G401 (cell line): ENCODE measurements around the gene ATP6AP1. TPM values are rescaled to one million over a fixed set of nuclear protein-coding genes. Genes with fewer than 3 reads are reported as not detected.

ENCODE experiments used
- DNase-seq: peaks from one replicate; pipeline ENCODE4 v3.0.0-alpha.2; 2015; ENCODE audit warnings: low spot score
- in situ Hi-C: cut with HindIII; loops from 2 replicates; pipeline ENCODE4 v1.10.0; 2016; ENCODE audit warnings: low sequenced_read_pairs, mixed read lengths
- total RNA-seq: library from RNA; depleted of rRNA; stranded (reverse); fragments of >200 nt; shearing (Covaris generic); gene quantifications from 2 replicates; pipeline ENCODE4 v1.2.3, GENCODE V29; 2014

Gene ATP6AP1
- total RNA-seq, 1 experiment from 2014 or later: 60.6 TPM

GRCh38 chrX:154464806-154465365 is 36.4 kb downstream of the ATP6AP1 start:
- DNase-seq: no peak
- in situ Hi-C loops: no loop called here

- in situ Hi-C loops: no loop called here
- no peak for DNase-seq
These were observed 37.1 kb downstream of the ATP6AP1 start for GRCh38 chrX:154465601-154466000.

- DNase-seq: no peak
- in situ Hi-C loops: no loop called here
These were observed 37.6 kb downstream of the ATP6AP1 start for GRCh38 chrX:154466036-154466435.

- no peak for DNase-seq
- in situ Hi-C loops: no loop called here
These were observed 38.4 kb downstream of the ATP6AP1 start for GRCh38 chrX:154466907-154467306.

- in situ Hi-C loops: no loop called here
- DNase-seq: no peak
These were observed 39.1 kb downstream of the ATP6AP1 start for GRCh38 chrX:154467556-154467955.

GRCh38 chrX:154468217-154468616 is 39.7 kb downstream of the ATP6AP1 start:
- in situ Hi-C loops: no loop called here
- DNase-seq: no peak

GRCh38 chrX:154469114-154469513 is 40.6 kb downstream of the ATP6AP1 start:
- DNase-seq: no peak
- in situ Hi-C loops: no loop called here

GRCh38 chrX:154469880-154470279 is 41.4 kb downstream of the ATP6AP1 start:
- DNase-seq: no peak
- in situ Hi-C loops: no loop called here

- in situ Hi-C loops: no loop called here
- DNase-seq: no peak
These were observed 42.0 kb downstream of the ATP6AP1 start for GRCh38 chrX:154470434-154470833.

- in situ Hi-C loops: no loop called here
- DNase-seq: no peak
These were observed 42.6 kb downstream of the ATP6AP1 start for GRCh38 chrX:154470914-154471568.

GRCh38 chrX:154471839-154472684 is 43.6 kb downstream of the ATP6AP1 start:
- in situ Hi-C loops: no loop called here
- no peak for DNase-seq

GRCh38 chrX:154472685-154473632 is 44.5 kb downstream of the ATP6AP1 start:
- DNase-seq: no peak
- in situ Hi-C loops: no loop called here

GRCh38 chrX:154473683-154474082 is 45.2 kb downstream of the ATP6AP1 start:
- in situ Hi-C loops: no loop called here
- DNase-seq: no peak

GRCh38 chrX:154476821-154477220 is 48.3 kb downstream of the ATP6AP1 start:
- DNase-seq: no peak
- in situ Hi-C loops: no loop called here

GRCh38 chrX:154477891-154478477 is 49.5 kb downstream of the ATP6AP1 start:
- DNase-seq: no peak
- in situ Hi-C loops: no loop called here

- DNase-seq: peak; percentile 88
- in situ Hi-C loops: no loop called here
These were observed 50.5 kb downstream of the ATP6AP1 start, which contains the start of gene LAGE3 for GRCh38 chrX:154478728-154479622. Gene LAGE3, minus strand, starts transcription at chrX:154479281. Its CDS starts 366 bp downstream, at chrX:154478915.

GRCh38 chrX:154481195-154481594 is 52.7 kb downstream of the ATP6AP1 start:
- in situ Hi-C loops: no loop called here
- DNase-seq: no peak
